NCI-H1694 treated with DMSO at 0.1 percent for 48 hours (cell line): ENCODE data around the gene CXorf51B.
"Not testable (repeated sequence)": the region's sequence is repeated elsewhere in the genome, so short reads cannot be mapped to it uniquely, and the experiment has no call there.

Experiments
- DNase-seq: peaks from one replicate; lab custom pipeline; 2025; lab: John Stamatoyannopoulos, UW

Gene CXorf51B

DNA sequence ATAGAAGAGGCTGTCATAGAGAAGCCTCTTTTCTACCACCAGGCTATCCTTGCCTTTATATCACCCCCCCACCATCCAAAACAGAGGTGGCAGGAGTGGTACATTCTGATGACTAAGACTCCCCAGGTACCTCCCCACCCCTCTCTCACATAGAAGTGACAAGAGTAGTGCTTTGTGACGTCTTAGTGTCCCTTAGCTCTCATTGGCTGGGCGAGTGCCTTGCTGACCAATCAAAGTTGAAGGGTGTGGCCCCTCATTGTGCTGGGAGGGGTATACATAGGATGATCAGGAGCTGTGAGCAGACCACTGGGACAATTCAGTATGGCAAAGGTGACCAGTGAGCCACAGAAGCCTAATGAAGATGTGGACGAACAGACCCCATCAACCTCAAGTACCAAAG lies at the start of gene CXorf51B:
Gene CXorf51B, plus strand, starts transcription at position 301 of the 400 bp plus-strand sequence. Its CDS starts 21 bp downstream, at position 322.
- DNase-seq, result not testable (repeated sequence)

GRCh38 chrX:146814644-146815043 lies 5.1 kb downstream of the CXorf51B start, which contains the start of gene CXorf51A:
TSS of gene CXorf51A (minus strand) at chrX:146814744. CDS start at chrX:146814723, 21 bp downstream.
- not testable (repeated sequence) for DNase-seq

DNA sequence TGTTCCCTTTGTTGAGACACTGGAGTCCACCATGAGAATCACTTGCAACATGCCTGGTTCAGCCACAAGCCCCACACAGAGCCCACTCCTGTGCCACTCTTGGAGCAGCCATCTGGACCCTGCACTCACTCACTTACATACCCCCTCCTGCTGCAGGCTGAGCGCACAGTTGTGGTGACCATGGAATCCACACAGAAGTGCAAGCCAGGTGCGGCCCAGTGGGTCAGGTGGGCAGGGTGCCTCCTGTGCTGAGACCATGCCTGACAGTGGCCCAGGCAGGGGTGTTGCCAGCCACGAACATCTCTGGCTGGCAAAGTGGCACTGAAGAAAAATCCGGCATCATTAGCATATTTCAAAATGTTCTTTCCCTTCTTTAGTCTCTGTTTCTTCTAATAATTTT lies 22.4 kb downstream of the CXorf51B start:
- DNase-seq, result no peak

DNA sequence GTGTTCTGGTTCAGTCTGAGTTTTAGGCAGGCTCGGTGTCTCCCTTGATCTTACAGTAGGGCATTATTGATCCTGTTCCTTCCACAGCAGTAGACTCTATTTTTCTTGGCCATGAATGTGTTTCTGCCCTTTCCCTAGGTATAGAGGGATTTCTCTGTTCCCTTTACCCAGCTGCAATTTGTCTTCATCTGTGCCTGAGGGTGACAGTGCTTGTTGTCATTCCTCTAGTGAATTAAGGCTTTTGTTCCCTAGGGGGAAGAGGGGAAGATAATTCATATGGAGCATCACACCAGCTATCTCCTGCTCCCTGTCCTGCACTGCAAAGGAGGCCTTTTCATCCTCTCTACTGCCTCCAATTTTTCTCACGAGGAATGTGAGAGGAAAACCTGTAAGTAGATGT lies 44.7 kb downstream of the CXorf51B start:
- no peak for DNase-seq
